Activated CD4-positive, alpha-beta T cell treated with anti-CD3 and anti-CD28 coated beads, Interleukin-2, Interleukin-4, amounts not matched to agents 100 ng/mL and 50 ng/mL, durations not matched to agents 16 hours and 8 hours (primary cell): ENCODE data around the gene CACNG3.
"Not testable (repeated sequence)": the region's sequence is repeated elsewhere in the genome, so short reads cannot be mapped to it uniquely, and the experiment has no call there.

Source experiments
- DNase-seq: peaks from one replicate; pipeline ENCODE4 v3.0.0-alpha.2; 2020; ENCODE audit warnings: low spot score

CACNG3 gene

GRCh38 chr16:24279982-24280515, 23.9 kb downstream of the CACNG3 start:
- DNase-seq = no peak

- no peak for DNase-seq
Measured at GRCh38 chr16:24281466-24281865, 25.3 kb downstream of the CACNG3 start.

GRCh38 chr16:24282141-24282540, 26.0 kb downstream of the CACNG3 start:
- DNase-seq = no peak

- no peak for DNase-seq
Measured at GRCh38 chr16:24286741-24287405, 30.7 kb downstream of the CACNG3 start.

- no peak for DNase-seq
Measured at GRCh38 chr16:24288516-24288915, 32.4 kb downstream of the CACNG3 start.

GRCh38 chr16:24289166-24289700, 33.1 kb downstream of the CACNG3 start:
- no peak for DNase-seq

- no peak for DNase-seq
Measured at GRCh38 chr16:24291932-24292331, 35.8 kb downstream of the CACNG3 start.

GRCh38 chr16:24294131-24294530, 38.0 kb downstream of the CACNG3 start:
- DNase-seq = no peak

GRCh38 chr16:24297375-24297774, 41.2 kb downstream of the CACNG3 start:
- DNase-seq = no peak

GRCh38 chr16:24298548-24299167, 42.5 kb downstream of the CACNG3 start:
- no peak for DNase-seq

GRCh38 chr16:24300750-24301149, 44.6 kb downstream of the CACNG3 start:
- not testable (repeated sequence) for DNase-seq

- DNase-seq = no peak
Measured at GRCh38 chr16:24302636-24303035, 46.5 kb downstream of the CACNG3 start.

GRCh38 chr16:24308200-24308599, 52.1 kb downstream of the CACNG3 start:
- DNase-seq = no peak

GRCh38 chr16:24309258-24310142, 53.4 kb downstream of the CACNG3 start:
- no peak for DNase-seq

- no peak for DNase-seq
Measured at GRCh38 chr16:24315343-24315742, 59.2 kb downstream of the CACNG3 start.

- no peak for DNase-seq
Measured at GRCh38 chr16:24318680-24319079, 62.5 kb downstream of the CACNG3 start.

- no peak for DNase-seq
Measured at GRCh38 chr16:24319126-24319814, 63.1 kb downstream of the CACNG3 start.

GRCh38 chr16:24322106-24322505, 66.0 kb downstream of the CACNG3 start:
- DNase-seq = no peak

GRCh38 chr16:24324421-24324820, 68.3 kb downstream of the CACNG3 start:
- no peak for DNase-seq

- DNase-seq = no peak
Measured at GRCh38 chr16:24328835-24329452, 72.8 kb downstream of the CACNG3 start.

GRCh38 chr16:24332178-24332577, 76.0 kb downstream of the CACNG3 start:
- DNase-seq = no peak
